Measurements from ENCODE around the gene APC2. TPM values are rescaled to one million over a fixed set of nuclear protein-coding genes. Genes with fewer than 3 reads are reported as not detected.

APC2 gene
- total and polyA plus RNA-seq, 4 donors, result under 0.01 to 0.06 (median 0.03) TPM

- Histone ChIP-seq H3K4me1 (ENCODE audit: control insufficient read depth in 4 of 4, insufficient read depth in 4 of 4, low read length in 3 of 4) (peaks cover 0 to 5% (median 2%) of the 10 kb centered on the region in 4 donors), H3K9ac (ENCODE audit: low read depth in 1 of 2, low read length in 2 of 2) (no peak overlapping the region), H3K9me3 (ENCODE audit: control insufficient read depth in 4 of 4, low read length in 3 of 4) (no peaks in the 10 kb centered on the region), H3K36me3 (ENCODE audit: control insufficient read depth in 4 of 4, insufficient read depth in 3 of 4, low read depth in 1 of 4, low read length in 3 of 4) (no peaks in the 10 kb centered on the region), H3K4me3 (ENCODE audit: low read depth in 1 of 3, low read length in 3 of 3) (no peak overlapping the region), H3K27ac (ENCODE audit: low read depth in 1 of 2, low read length in 2 of 2) (no peak overlapping the region), H3K27me3 (ENCODE audit: control insufficient read depth in 4 of 4, insufficient read depth in 4 of 4, low read length in 3 of 4) (peaks cover 0 to 17% (median 4%) of the 10 kb centered on the region in 4 donors)
- no peak for TF ChIP-seq HNF4G (IDR thresholded peaks at IDR 0.05)
- TF ChIP-seq FOXA2 (IDR thresholded peaks at IDR 0.05), result no peak
- TF ChIP-seq RAD21 (IDR thresholded peaks at IDR 0.05), result no peak
- 71% methylated on average over 17 of the region's 17 CpGs for WGBS
- no peak for DNase-seq (ENCODE audit: low spot score)
These were observed 70.4 kb downstream of the APC2 start for GRCh38 chr19:1520203-1520780.

DNA sequence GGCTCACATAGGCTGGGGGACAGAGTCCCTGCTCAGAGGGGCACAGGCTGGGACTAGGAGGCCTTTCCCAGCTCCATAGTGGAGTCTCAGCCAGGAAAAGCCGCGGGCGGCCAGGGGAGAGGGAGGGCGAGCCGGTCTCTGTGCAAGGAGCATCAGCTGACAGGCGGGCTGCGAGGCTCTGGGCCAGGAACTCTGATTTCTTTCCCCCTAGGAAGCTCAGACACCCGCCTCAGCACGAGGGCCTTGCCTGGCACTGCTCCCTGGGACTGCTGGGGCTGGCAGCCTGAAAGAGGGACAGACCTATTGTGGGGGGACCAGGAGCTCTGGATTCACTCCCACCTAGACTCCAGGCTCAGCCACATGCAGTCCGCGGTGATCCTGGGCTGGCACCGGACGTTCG lies 71.7 kb downstream of the APC2 start:
- peaks cover 0 to 5% (median 2%) of the 10 kb centered on the region in 4 donors for H3K4me1 ChIP-seq (ENCODE audit: control insufficient read depth in 4 of 4, insufficient read depth in 4 of 4, low read length in 3 of 4)
- no peak overlapping the region for H3K27ac ChIP-seq (ENCODE audit: low read depth in 1 of 2, low read length in 2 of 2)
- H3K27me3 ChIP-seq (ENCODE audit: control insufficient read depth in 4 of 4, insufficient read depth in 4 of 4, low read length in 3 of 4), result peaks cover 0 to 18% (median 5%) of the 10 kb centered on the region in 4 donors
- no peak for TF ChIP-seq RXRA (IDR thresholded peaks at IDR 0.05)
- TF ChIP-seq FOXA2 (IDR thresholded peaks at IDR 0.05), result no peak
- no peak for TF ChIP-seq SP1 (IDR thresholded peaks at IDR 0.05)
- TF ChIP-seq TAF1 (conservative IDR thresholded peaks at IDR 0.05), result no peak
- TF ChIP-seq GABPA (IDR thresholded peaks at IDR 0.05 in 1 of 2, conservative IDR thresholded peaks at IDR 0.05 in 1 of 2), result no peak
- no peak for TF ChIP-seq FOXA1 (IDR thresholded peaks at IDR 0.05)
- TF ChIP-seq, protein P1, sequence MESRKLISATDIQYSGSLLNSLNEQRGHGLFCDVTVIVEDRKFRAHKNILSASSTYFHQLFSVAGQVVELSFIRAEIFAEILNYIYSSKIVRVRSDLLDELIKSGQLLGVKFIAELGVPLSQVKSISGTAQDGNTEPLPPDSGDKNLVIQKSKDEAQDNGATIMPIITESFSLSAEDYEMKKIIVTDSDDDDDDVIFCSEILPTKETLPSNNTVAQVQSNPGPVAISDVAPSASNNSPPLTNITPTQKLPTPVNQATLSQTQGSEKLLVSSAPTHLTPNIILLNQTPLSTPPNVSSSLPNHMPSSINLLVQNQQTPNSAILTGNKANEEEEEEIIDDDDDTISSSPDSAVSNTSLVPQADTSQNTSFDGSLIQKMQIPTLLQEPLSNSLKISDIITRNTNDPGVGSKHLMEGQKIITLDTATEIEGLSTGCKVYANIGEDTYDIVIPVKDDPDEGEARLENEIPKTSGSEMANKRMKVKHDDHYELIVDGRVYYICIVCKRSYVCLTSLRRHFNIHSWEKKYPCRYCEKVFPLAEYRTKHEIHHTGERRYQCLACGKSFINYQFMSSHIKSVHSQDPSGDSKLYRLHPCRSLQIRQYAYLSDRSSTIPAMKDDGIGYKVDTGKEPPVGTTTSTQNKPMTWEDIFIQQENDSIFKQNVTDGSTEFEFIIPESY (IDR thresholded peaks at IDR 0.05), result no peak
- no peaks in the 10 kb centered on the region for H3K9me3 ChIP-seq (ENCODE audit: control insufficient read depth in 4 of 4, low read length in 3 of 4)
- H3K36me3 ChIP-seq (ENCODE audit: control insufficient read depth in 4 of 4, insufficient read depth in 3 of 4, low read depth in 1 of 4, low read length in 3 of 4), result no peaks in the 10 kb centered on the region
- H3K4me3 ChIP-seq (ENCODE audit: low read depth in 1 of 3, low read length in 3 of 3), result no peak overlapping the region
- no peak for DNase-seq (ENCODE audit: low spot score)
- no peak overlapping the region for H3K9ac ChIP-seq (ENCODE audit: low read depth in 1 of 2, low read length in 2 of 2)
- 68% methylated on average over 14 of the region's 14 CpGs for WGBS

- H3K4me1 ChIP-seq (ENCODE audit: control insufficient read depth in 4 of 4, insufficient read depth in 4 of 4, low read length in 3 of 4), result peaks cover 0 to 5% (median 2%) of the 10 kb centered on the region in 4 donors
- H3K9ac ChIP-seq (ENCODE audit: low read depth in 1 of 2, low read length in 2 of 2), result no peak overlapping the region
- no peaks in the 10 kb centered on the region for H3K9me3 ChIP-seq (ENCODE audit: control insufficient read depth in 4 of 4, low read length in 3 of 4)
- WGBS, result 70% methylated on average over 10 of the region's 10 CpGs
- DNase-seq (ENCODE audit: low spot score), result no peak
- H3K4me3 ChIP-seq (ENCODE audit: low read depth in 1 of 3, low read length in 3 of 3), result no peak overlapping the region
- peaks cover 0 to 18% (median 5%) of the 10 kb centered on the region in 4 donors for H3K27me3 ChIP-seq (ENCODE audit: control insufficient read depth in 4 of 4, insufficient read depth in 4 of 4, low read length in 3 of 4)
- H3K36me3 ChIP-seq (ENCODE audit: control insufficient read depth in 4 of 4, insufficient read depth in 3 of 4, low read depth in 1 of 4, low read length in 3 of 4), result no peaks in the 10 kb centered on the region
- H3K27ac ChIP-seq (ENCODE audit: low read depth in 1 of 2, low read length in 2 of 2), result no peak overlapping the region
- TF ChIP-seq, protein P1 (IDR thresholded peaks at IDR 0.05), result no peak
- TF ChIP-seq MAX (IDR thresholded peaks at IDR 0.05) (no peak), TAF1 (conservative IDR thresholded peaks at IDR 0.05) (no peak), YY1 (IDR thresholded peaks at IDR 0.05) (no peak), SP1 (IDR thresholded peaks at IDR 0.05) (no peak), FOXA2 (IDR thresholded peaks at IDR 0.05) (no peak), EGR1 (IDR thresholded peaks at IDR 0.05; ENCODE audit: low read depth in 2 of 2) (no peak), HNF4A (conservative IDR thresholded peaks at IDR 0.05) (no peak), HNF4G (IDR thresholded peaks at IDR 0.05) (no peak), RXRA (IDR thresholded peaks at IDR 0.05) (no peak), JUND (IDR thresholded peaks at IDR 0.05) (no peak), NR2F2 (IDR thresholded peaks at IDR 0.05) (no peak), RAD21 (IDR thresholded peaks at IDR 0.05) (no peak), FOXA1 (IDR thresholded peaks at IDR 0.05) (no peak), GABPA (IDR thresholded peaks at IDR 0.05 in 1 of 2, conservative IDR thresholded peaks at IDR 0.05 in 1 of 2) (no peak)
- TF ChIP-seq, protein P2, sequence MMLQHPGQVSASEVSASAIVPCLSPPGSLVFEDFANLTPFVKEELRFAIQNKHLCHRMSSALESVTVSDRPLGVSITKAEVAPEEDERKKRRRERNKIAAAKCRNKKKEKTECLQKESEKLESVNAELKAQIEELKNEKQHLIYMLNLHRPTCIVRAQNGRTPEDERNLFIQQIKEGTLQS (IDR thresholded peaks at IDR 0.05), result no peak
- TF ChIP-seq, protein P3, sequence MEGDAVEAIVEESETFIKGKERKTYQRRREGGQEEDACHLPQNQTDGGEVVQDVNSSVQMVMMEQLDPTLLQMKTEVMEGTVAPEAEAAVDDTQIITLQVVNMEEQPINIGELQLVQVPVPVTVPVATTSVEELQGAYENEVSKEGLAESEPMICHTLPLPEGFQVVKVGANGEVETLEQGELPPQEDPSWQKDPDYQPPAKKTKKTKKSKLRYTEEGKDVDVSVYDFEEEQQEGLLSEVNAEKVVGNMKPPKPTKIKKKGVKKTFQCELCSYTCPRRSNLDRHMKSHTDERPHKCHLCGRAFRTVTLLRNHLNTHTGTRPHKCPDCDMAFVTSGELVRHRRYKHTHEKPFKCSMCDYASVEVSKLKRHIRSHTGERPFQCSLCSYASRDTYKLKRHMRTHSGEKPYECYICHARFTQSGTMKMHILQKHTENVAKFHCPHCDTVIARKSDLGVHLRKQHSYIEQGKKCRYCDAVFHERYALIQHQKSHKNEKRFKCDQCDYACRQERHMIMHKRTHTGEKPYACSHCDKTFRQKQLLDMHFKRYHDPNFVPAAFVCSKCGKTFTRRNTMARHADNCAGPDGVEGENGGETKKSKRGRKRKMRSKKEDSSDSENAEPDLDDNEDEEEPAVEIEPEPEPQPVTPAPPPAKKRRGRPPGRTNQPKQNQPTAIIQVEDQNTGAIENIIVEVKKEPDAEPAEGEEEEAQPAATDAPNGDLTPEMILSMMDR (IDR thresholded peaks at IDR 0.05; ENCODE audit: low read depth, low read length, missing input control), result no peak
These were observed 72.1 kb downstream of the APC2 start for GRCh38 chr19:1522061-1522460.
